ENCODE results near the gene GOLGA7B.

GRCh38 chr10:97892939-97893338 is 43.3 kb downstream of the GOLGA7B start:
- no peak for TF ChIP-seq ZBTB7A (IDR thresholded peaks at IDR 0.05; ENCODE audit: low read depth)
- no peak for TF ChIP-seq TAF1 (IDR thresholded peaks at IDR 0.05; ENCODE audit: low read depth)
- no peak for TF ChIP-seq CEBPB (IDR thresholded peaks at IDR 0.05)
- TF ChIP-seq EP300 (IDR thresholded peaks at IDR 0.05; ENCODE audit: borderline replicate concordance), result no peak
- TF ChIP-seq, protein P1, sequence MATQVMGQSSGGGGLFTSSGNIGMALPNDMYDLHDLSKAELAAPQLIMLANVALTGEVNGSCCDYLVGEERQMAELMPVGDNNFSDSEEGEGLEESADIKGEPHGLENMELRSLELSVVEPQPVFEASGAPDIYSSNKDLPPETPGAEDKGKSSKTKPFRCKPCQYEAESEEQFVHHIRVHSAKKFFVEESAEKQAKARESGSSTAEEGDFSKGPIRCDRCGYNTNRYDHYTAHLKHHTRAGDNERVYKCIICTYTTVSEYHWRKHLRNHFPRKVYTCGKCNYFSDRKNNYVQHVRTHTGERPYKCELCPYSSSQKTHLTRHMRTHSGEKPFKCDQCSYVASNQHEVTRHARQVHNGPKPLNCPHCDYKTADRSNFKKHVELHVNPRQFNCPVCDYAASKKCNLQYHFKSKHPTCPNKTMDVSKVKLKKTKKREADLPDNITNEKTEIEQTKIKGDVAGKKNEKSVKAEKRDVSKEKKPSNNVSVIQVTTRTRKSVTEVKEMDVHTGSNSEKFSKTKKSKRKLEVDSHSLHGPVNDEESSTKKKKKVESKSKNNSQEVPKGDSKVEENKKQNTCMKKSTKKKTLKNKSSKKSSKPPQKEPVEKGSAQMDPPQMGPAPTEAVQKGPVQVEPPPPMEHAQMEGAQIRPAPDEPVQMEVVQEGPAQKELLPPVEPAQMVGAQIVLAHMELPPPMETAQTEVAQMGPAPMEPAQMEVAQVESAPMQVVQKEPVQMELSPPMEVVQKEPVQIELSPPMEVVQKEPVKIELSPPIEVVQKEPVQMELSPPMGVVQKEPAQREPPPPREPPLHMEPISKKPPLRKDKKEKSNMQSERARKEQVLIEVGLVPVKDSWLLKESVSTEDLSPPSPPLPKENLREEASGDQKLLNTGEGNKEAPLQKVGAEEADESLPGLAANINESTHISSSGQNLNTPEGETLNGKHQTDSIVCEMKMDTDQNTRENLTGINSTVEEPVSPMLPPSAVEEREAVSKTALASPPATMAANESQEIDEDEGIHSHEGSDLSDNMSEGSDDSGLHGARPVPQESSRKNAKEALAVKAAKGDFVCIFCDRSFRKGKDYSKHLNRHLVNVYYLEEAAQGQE (IDR thresholded peaks at IDR 0.05; ENCODE audit: low read depth), result no peak
- TF ChIP-seq EGR1 (IDR thresholded peaks at IDR 0.05), result no peak
- no peak for TF ChIP-seq TCF12 (IDR thresholded peaks at IDR 0.05; ENCODE audit: low read depth)
- TF ChIP-seq, protein P2, sequence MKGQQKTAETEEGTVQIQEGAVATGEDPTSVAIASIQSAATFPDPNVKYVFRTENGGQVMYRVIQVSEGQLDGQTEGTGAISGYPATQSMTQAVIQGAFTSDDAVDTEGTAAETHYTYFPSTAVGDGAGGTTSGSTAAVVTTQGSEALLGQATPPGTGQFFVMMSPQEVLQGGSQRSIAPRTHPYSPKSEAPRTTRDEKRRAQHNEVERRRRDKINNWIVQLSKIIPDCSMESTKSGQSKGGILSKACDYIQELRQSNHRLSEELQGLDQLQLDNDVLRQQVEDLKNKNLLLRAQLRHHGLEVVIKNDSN (IDR thresholded peaks at IDR 0.05), result 0 out of 2 replicates have a peak, but pooled peaks have one; percentile 12
- no peak for TF ChIP-seq RAD21 (IDR thresholded peaks at IDR 0.05; ENCODE audit: low read depth)
- no peak for TF ChIP-seq TEAD4 (IDR thresholded peaks at IDR 0.05)

All from Ishikawa (cell line).